Superior temporal gyrus (tissue), 1 donor: ENCODE data around the gene PFDN2.

ENCODE experiments used
- DNase-seq: peaks from one replicate; pipeline ENCODE4 v3.0.0-alpha.2; 2016; ENCODE audit errors: extremely low spot score

Gene PFDN2

DNA sequence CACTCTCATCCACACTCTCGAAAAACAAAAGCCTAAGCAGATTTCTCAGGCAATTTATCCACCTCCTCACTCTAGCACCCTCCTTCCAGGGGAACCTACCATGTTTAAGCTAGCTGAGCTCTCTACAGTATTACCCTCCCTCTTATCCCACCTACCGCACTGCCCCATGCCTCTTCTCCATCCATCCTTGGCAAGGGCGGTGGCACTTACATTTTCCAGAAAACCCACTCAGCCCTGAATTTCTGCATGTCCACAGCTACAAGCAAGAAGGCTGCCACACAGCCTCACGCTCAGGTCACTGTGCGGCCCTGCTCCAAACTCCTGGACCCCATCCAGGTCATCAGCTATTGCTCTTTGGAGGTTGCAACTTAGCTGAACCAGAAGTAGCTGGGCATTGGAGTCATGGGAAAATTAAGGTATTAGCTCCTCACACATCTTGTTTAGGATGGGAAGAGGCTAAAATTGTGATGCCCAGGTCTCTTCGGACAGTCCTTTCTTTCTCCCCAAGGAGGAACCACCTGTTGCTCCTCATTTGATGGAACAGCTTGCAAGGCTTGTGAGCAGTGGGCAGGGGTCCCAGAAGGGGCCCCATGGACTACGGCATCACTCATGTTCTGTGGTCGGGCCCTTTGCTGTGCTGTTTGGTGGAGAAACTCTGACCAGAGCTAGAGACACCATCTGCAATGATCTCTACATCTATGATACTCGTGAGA is 18.6 kb downstream of the PFDN2 start:
- DNase-seq: no peak

- peak; percentile 76 for DNase-seq
Measured at GRCh38 chr1:161098210-161099068, 19.4 kb downstream of the PFDN2 start, which contains the start of gene KLHDC9. KLHDC9 (plus strand) TSS chr1:161098361; CDS start chr1:161098536, 175 bp downstream.

- DNase-seq: no peak
Measured at GRCh38 chr1:161096530-161096929, 21.3 kb downstream of the PFDN2 start.

GRCh38 chr1:161096015-161096414 is 21.8 kb downstream of the PFDN2 start:
- DNase-seq: no peak

- no peak for DNase-seq
Measured at GRCh38 chr1:161095230-161095629, 22.6 kb downstream of the PFDN2 start.

GRCh38 chr1:161094481-161094880 is 23.4 kb downstream of the PFDN2 start:
- DNase-seq: no peak

DNA sequence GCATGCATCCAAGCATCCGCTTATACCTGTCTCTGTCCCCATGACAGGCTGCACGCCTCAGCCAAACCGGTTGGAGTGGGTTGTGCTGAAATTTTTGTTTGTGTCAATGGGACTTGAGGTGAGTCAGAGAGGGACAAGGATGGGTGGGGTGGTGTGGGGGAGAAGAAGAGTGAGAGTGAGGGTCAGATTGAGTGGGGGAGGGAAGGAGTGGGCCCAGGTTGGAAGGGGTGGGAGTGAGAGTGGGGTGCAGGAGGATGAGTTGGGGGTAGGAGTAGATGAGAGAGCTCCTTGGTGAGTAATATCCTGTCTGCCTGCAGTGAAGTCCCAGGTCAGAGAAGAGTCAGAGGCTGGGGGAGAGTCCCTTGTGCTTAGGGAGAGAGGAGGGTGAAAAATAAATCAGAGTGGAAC is 25.2 kb downstream of the PFDN2 start:
- DNase-seq: no peak

DNA sequence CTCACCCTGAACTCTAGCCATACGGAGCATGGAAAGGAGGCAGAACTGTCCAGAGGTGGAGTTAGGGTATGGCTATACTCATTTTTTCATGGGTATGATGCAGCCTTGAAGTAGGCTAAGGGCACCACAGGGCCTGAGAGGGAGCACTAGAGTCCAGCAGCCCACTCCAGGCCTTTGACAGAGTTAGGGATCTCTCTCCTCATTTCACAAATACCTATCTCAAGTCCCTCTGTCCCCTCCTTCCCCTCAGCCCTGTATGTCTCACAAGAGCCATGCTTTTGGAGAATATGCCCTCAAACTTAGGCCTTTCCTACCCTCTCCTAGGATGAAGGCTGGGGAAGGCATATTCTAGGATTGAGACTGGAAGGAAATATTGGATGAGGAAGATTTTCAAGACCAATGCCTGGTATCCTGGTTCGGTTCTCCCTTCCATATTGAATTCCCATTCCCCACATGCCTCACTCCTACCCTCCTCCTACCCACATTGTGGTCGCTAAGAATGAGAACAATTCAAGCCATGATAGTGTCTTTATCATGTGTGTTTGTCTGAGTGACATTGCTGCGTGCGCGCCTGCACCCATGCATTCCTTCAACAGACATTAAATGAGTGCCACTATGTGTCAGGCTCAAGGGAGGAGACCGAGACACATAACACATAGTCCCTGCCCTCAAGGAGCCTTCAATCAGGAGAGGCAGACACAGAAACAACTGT is 25.9 kb downstream of the PFDN2 start:
- no peak for DNase-seq

GRCh38 chr1:161091093-161091492 is 26.7 kb downstream of the PFDN2 start:
- DNase-seq: no peak

GRCh38 chr1:161090617-161091016 is 27.2 kb downstream of the PFDN2 start:
- DNase-seq: no peak

- no peak for DNase-seq
Measured at GRCh38 chr1:161089938-161090337, 27.9 kb downstream of the PFDN2 start.

GRCh38 chr1:161089251-161089924 is 28.4 kb downstream of the PFDN2 start, which contains the start of gene NECTIN4:
NECTIN4 (minus strand) TSS chr1:161089558; CDS start chr1:161089296, 262 bp downstream.
- DNase-seq: no peak

- DNase-seq: no peak
Measured at GRCh38 chr1:161088587-161089110, 29.2 kb downstream of the PFDN2 start.

GRCh38 chr1:161086457-161086856 is 31.4 kb downstream of the PFDN2 start:
- no peak for DNase-seq

DNA sequence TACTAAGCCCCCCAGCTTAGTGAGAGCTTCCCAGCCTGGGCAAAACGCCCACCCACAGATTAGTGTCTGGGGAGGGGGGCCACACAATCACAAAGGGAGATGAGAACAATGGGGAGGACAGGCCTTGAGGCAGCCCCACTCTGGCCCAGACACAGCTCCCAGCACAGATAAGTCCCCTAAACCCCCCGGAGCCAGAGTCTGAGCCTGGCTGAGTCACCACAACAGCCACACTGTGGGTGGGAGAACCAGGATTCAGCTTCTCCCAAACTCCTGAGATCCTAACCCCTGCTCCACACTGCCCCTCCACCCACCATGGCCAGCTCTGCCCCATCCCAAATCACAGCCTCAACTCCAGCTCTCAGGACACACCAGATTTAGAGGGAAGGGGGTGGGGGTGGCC is 32.7 kb downstream of the PFDN2 start:
- no peak for DNase-seq

GRCh38 chr1:161084597-161084988 is 33.2 kb downstream of the PFDN2 start:
- DNase-seq: no peak

GRCh38 chr1:161083748-161084596 is 33.9 kb downstream of the PFDN2 start:
- no peak for DNase-seq

- DNase-seq: no peak
Measured at GRCh38 chr1:161082996-161083747, 34.7 kb downstream of the PFDN2 start.

DNA sequence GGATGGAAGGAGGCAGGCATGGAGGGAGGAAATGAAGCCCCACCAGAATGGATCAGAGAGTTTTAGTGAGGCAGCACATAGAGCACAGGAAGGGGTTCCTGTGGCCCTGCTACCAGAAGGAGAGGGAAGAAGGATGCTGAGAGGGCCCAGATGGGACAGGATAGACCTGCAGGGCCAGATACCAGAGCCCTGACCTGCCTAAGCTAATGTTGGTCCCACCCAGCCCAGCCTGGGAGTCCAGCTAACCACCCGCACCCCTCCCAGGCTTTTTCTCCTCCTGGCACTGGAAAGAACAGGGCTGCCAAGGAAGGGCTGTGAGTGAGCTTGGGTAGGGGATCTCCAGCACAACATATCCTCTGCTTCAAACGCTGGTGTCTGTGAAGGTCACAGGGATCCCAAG is 35.4 kb downstream of the PFDN2 start:
- DNase-seq: no peak

DNA sequence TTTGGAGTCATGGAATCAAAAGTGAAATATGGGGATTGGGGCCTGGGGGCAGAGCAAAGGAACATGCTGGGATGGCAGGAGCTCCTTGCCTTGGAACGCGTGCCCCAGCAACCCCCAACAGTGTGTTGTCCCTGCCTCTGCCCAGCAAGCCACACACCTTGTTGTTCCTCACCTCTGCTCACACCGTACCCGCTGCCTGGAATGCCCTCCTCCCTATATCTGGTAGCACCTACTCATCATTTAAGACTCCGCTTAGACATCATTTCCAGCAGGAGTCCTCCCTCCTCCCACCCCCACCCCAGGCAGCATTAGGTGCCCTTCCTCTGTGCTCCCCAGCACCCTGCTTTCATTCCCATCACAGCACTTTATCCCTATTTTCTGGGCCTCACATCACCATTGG is 36.3 kb downstream of the PFDN2 start:
- no peak for DNase-seq
